ENCODE data around the gene RRBP1.

DNA sequence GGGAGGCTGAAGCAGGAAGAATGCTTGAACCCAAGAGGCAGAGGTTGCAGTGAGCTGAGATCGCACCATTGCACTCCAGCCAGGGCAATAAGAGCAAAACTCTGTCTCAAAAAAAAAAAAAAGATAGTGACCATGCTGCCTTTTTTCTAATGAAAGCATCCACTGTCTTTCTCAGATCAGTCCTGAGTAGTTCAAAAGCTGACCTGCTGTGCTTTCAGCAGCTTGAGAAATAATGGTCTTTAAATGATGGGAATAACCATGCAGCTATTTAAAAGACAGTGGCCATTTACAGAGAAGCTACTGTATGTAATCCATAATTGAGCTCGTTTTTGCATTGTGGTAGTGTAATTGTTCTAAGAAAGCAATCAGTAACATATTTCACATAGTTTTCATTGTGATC lies 76.0 kb downstream of the RRBP1 start:
- TF ChIP-seq, protein P1, sequence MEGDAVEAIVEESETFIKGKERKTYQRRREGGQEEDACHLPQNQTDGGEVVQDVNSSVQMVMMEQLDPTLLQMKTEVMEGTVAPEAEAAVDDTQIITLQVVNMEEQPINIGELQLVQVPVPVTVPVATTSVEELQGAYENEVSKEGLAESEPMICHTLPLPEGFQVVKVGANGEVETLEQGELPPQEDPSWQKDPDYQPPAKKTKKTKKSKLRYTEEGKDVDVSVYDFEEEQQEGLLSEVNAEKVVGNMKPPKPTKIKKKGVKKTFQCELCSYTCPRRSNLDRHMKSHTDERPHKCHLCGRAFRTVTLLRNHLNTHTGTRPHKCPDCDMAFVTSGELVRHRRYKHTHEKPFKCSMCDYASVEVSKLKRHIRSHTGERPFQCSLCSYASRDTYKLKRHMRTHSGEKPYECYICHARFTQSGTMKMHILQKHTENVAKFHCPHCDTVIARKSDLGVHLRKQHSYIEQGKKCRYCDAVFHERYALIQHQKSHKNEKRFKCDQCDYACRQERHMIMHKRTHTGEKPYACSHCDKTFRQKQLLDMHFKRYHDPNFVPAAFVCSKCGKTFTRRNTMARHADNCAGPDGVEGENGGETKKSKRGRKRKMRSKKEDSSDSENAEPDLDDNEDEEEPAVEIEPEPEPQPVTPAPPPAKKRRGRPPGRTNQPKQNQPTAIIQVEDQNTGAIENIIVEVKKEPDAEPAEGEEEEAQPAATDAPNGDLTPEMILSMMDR (IDR thresholded peaks at IDR 0.05): no peak
- TF ChIP-seq ZFX (IDR thresholded peaks at IDR 0.05; ENCODE audit: borderline replicate concordance): no peak
